Type B pancreatic cell (in vitro differentiated cells): Measurements from ENCODE around the gene SIRT7. TPM values are rescaled to one million over a fixed set of nuclear protein-coding genes. Genes with fewer than 3 reads are reported as not detected.

Experiments used
- DNase-seq: peaks from one replicate; pipeline ENCODE4 v3.0.0; 2021; ENCODE audit warnings: mixed read lengths; ENCODE audit not compliant: unreplicated experiment; ENCODE audit errors: extremely low spot score
- H3K27ac Mint-ChIP-seq: 2 replicates; pipeline ENCODE4 v1.8.0; 2021; ENCODE audit warnings: mild to moderate bottlenecking, mixed read lengths
- H3K27me3 Mint-ChIP-seq: 2 replicates; pipeline ENCODE4 v1.8.0; 2021; ENCODE audit warnings: mixed read lengths
- H3K36me3 Mint-ChIP-seq: 2 replicates; pipeline ENCODE4 v1.8.0; 2021; ENCODE audit warnings: mixed read lengths
- H3K4me1 Mint-ChIP-seq: one replicate; pipeline ENCODE4 v1.8.0; 2021; ENCODE audit warnings: mixed read lengths; ENCODE audit not compliant: unreplicated experiment
- H3K4me3 Mint-ChIP-seq: 2 replicates; pipeline ENCODE4 v1.8.0; 2021; ENCODE audit warnings: mild to moderate bottlenecking, mixed read lengths
- H3K9me3 Mint-ChIP-seq: 2 replicates; pipeline ENCODE4 v1.8.0; 2021; ENCODE audit warnings: mixed read lengths
- CTCF ChIP-seq: fragments of 200-600 bp; sonication (generic); conservative IDR thresholded peaks from 2 replicates; pipeline ENCODE4 v1.5.0; 2021; ENCODE audit warnings: antibody characterized with exemption, mild to moderate bottlenecking
- total RNA-seq: library from RNA; stranded (reverse); gene quantifications from 2 replicates; pipeline ENCODE4 v1.2.1, GENCODE V29; 2021; ENCODE audit warnings: low replicate concordance

Gene SIRT7
- total RNA-seq, 1 donor from 2014 or later: 29.9 TPM

GRCh38 chr17:81935709-81936084, 17.7 kb upstream of the SIRT7 start:
- H3K4me1 Mint-ChIP-seq: peaks cover 3% of the 10 kb centered on the region
- TF ChIP-seq CTCF: no peak
- no peaks in the 10 kb centered on the region for H3K36me3 Mint-ChIP-seq

GRCh38 chr17:81934850-81935708, 17.1 kb upstream of the SIRT7 start:
- Mint-ChIP-seq H3K36me3 (no peaks in the 10 kb centered on the region), H3K4me3 (peak overlapping the region; percentile 90), H3K9me3 (no peaks in the 10 kb centered on the region), H3K27me3 (no peaks in the 10 kb centered on the region), H3K4me1 (peaks cover 3% of the 10 kb centered on the region), H3K27ac (no peak overlapping the region)
- no peak for DNase-seq
- no peak for TF ChIP-seq CTCF

More at GRCh38 chr17:81935709-81936084, 17.7 kb upstream of the SIRT7 start:
- H3K9me3 Mint-ChIP-seq: no peaks in the 10 kb centered on the region
- H3K27me3 Mint-ChIP-seq: peaks cover 4% of the 10 kb centered on the region
- peak overlapping the region; percentile 90 for H3K4me3 Mint-ChIP-seq
- H3K27ac Mint-ChIP-seq: peak overlapping the region; percentile 43
- DNase-seq: no peak

- H3K4me3 Mint-ChIP-seq: peak overlapping the region; percentile 76
- peak overlapping the region; percentile 53 for H3K27ac Mint-ChIP-seq
- TF ChIP-seq CTCF: no peak
- H3K9me3 Mint-ChIP-seq: no peaks in the 10 kb centered on the region
- H3K27me3 Mint-ChIP-seq: no peaks in the 10 kb centered on the region
- no peaks in the 10 kb centered on the region for H3K36me3 Mint-ChIP-seq
- H3K4me1 Mint-ChIP-seq: peaks cover 3% of the 10 kb centered on the region
- no peak for DNase-seq
These were observed 16.3 kb upstream of the SIRT7 start for GRCh38 chr17:81934098-81934757.

GRCh38 chr17:81933178-81933699, 15.3 kb upstream of the SIRT7 start:
- DNase-seq: no peak
- Mint-ChIP-seq H3K27me3 (no peaks in the 10 kb centered on the region), H3K4me3 (no peak overlapping the region), H3K36me3 (no peaks in the 10 kb centered on the region), H3K9me3 (no peaks in the 10 kb centered on the region), H3K27ac (no peak overlapping the region), H3K4me1 (peaks cover 3% of the 10 kb centered on the region)
- no peak for TF ChIP-seq CTCF

GRCh38 chr17:81932333-81932983, 14.5 kb upstream of the SIRT7 start:
- TF ChIP-seq CTCF: no peak
- H3K36me3 Mint-ChIP-seq: no peaks in the 10 kb centered on the region

More at GRCh38 chr17:81932333-81932983, 14.5 kb upstream of the SIRT7 start:
- Mint-ChIP-seq H3K27ac (no peak overlapping the region), H3K4me1 (peaks cover 3% of the 10 kb centered on the region), H3K9me3 (no peaks in the 10 kb centered on the region), H3K27me3 (no peaks in the 10 kb centered on the region), H3K4me3 (no peak overlapping the region)
- DNase-seq: no peak
